Smooth muscle cell (in vitro differentiated cells): ENCODE results near the gene ERG. TPM values are rescaled to one million over a fixed set of nuclear protein-coding genes. Genes with fewer than 3 reads are reported as not detected.
A peak's percentile ranks its signal among the peaks of the same experiment; 100 is the strongest.

Experiments used
- DNase-seq: peaks from one replicate; lab custom pipeline; 2025; ENCODE audit not compliant: unreplicated experiment; lab: John Stamatoyannopoulos, UW
- H2AFZ ChIP-seq: fragments of 200-600 bp; sonication (generic); 2 replicates; pipeline ENCODE4 v1.6.0; 2016; ENCODE audit warnings: antibody characterized with exemption, low read depth, mild to moderate bottlenecking
- H3F3A ChIP-seq: fragments of 200-600 bp; sonication (generic); 2 replicates; pipeline ENCODE4 v1.6.0; 2017; ENCODE audit warnings: antibody characterized with exemption, low read depth
- H3K27ac ChIP-seq: fragments of 200-600 bp; sonication (generic); 2 replicates; pipeline ENCODE4 v1.5.1; 2016; ENCODE audit warnings: low read depth, mild to moderate bottlenecking
- H3K27me3 ChIP-seq: fragments of 200-600 bp; sonication (generic); 2 replicates; pipeline ENCODE4 v1.6.1; 2016; ENCODE audit warnings: low read depth, mild to moderate bottlenecking
- H3K36me3 ChIP-seq: fragments of 200-600 bp; sonication (generic); 2 replicates; pipeline ENCODE4 v1.5.1; 2016; ENCODE audit warnings: low read depth
- H3K4me1 ChIP-seq: fragments of 200-600 bp; sonication (generic); 2 replicates; pipeline ENCODE4 v1.5.1; 2016; ENCODE audit warnings: low read depth
- H3K4me2 ChIP-seq: fragments of 200-600 bp; sonication (generic); 2 replicates; pipeline ENCODE4 v1.6.0; 2016; ENCODE audit warnings: mild to moderate bottlenecking
- H3K4me3 ChIP-seq: fragments of 200-600 bp; sonication (generic); 2 replicates; pipeline ENCODE4 v1.5.1; 2016; ENCODE audit warnings: mild to moderate bottlenecking
- H3K79me2 ChIP-seq: fragments of 200-600 bp; sonication (generic); 2 replicates; pipeline ENCODE4 v1.6.0; 2016; ENCODE audit warnings: low read depth, mild to moderate bottlenecking
- H3K9ac ChIP-seq: fragments of 200-600 bp; sonication (generic); 2 replicates; pipeline ENCODE4 v1.6.0; 2016; ENCODE audit warnings: low read depth
- H3K9me3 ChIP-seq: fragments of 200-600 bp; sonication (generic); replicated peaks from 2 replicates; pipeline ENCODE4 v1.5.1; 2016; ENCODE audit warnings: low read depth
- H4K20me1 ChIP-seq: fragments of 200-600 bp; sonication (generic); 2 replicates; pipeline ENCODE4 v1.6.0; 2016; ENCODE audit warnings: low read depth
- WGBS: methylation state at CpG from one replicate; pipeline ENCODE4 v1.1.7; 2016; ENCODE audit warnings: low lambda C conversion rate; 5-methylcytosine and 5-hydroxymethylcytosine counted together
- polyA plus RNA-seq: library from polyadenylated mRNA; unstranded; fragments of >200 nt; fragmentation: Nextera tagmentation; extraction: Ambion mirVana; gene quantifications from 2 replicates; pipeline ENCODE4 v1.2.1, GENCODE V29; 2016
- total RNA-seq: library from RNA; depleted of rRNA; stranded (reverse); fragments of >200 nt; gene quantifications from 2 replicates; pipeline ENCODE4 v1.2.3, GENCODE V29; 2014
- TF ChIP-seq, protein P1 (sequence below): fragments of 200-600 bp; sonication (generic); IDR thresholded peaks from 2 replicates; pipeline ENCODE4 v1.5.1; 2017; ENCODE audit warnings: borderline replicate concordance, mild to moderate bottlenecking, antibody characterized with exemption; ENCODE audit not compliant: insufficient read depth, poor library complexity, severe bottlenecking

The ERG gene
- total and polyA plus RNA-seq, 2 experiments from 2014 or later = 11.0 to 14.4 TPM

DNA sequence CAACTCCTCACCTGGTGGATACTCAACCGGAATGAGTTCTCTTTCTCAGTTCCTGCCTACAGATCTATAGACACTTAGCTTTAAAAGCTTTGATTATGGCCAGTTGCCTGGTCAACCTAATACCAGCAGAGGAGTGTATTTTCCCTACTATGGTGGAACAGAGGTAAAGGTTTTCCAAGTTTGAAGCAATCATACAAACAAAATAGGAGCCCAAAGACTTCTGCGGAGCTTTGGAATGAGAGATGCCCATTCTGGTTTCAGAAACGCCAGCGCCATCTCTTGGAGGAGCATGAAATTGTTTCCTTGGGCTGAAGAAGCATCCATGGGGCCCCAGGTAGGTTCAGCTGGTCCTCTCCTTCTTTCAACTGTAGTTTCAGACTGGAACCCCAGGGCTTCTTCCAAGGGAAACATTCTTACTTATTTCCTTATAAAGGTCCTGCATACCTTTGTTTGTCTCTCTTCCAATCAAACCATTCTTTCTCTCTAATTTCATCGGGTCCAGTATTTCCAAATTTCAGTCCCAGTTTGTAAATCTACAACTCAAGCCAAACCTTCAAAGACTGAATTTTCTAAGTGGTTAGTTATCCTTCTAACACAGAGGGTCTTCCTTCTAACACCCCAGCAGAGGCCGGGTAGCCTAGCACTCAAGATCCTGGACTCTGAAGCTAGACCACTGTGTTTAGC lies 145.6 kb downstream of the ERG start:
- Histone ChIP-seq H3K4me1 (peaks cover 3% of the 10 kb centered on the region), H3F3A (no peaks in the 10 kb centered on the region), H3K9ac (peak overlapping the region; percentile 40), H3K9me3 (no peaks in the 10 kb centered on the region), H4K20me1 (no peaks in the 10 kb centered on the region), H2AFZ (no peak overlapping the region), H3K4me3 (no peak overlapping the region), H3K36me3 (no peaks in the 10 kb centered on the region), H3K4me2 (peak overlapping the region; percentile 60), H3K27ac (peak overlapping the region; percentile 93), H3K79me2 (no peaks in the 10 kb centered on the region), H3K27me3 (no peaks in the 10 kb centered on the region)
- WGBS = 51% methylated on average over 6 of the region's 6 CpGs
- TF ChIP-seq, protein P1, sequence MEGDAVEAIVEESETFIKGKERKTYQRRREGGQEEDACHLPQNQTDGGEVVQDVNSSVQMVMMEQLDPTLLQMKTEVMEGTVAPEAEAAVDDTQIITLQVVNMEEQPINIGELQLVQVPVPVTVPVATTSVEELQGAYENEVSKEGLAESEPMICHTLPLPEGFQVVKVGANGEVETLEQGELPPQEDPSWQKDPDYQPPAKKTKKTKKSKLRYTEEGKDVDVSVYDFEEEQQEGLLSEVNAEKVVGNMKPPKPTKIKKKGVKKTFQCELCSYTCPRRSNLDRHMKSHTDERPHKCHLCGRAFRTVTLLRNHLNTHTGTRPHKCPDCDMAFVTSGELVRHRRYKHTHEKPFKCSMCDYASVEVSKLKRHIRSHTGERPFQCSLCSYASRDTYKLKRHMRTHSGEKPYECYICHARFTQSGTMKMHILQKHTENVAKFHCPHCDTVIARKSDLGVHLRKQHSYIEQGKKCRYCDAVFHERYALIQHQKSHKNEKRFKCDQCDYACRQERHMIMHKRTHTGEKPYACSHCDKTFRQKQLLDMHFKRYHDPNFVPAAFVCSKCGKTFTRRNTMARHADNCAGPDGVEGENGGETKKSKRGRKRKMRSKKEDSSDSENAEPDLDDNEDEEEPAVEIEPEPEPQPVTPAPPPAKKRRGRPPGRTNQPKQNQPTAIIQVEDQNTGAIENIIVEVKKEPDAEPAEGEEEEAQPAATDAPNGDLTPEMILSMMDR = peak; percentile 87
- peak; percentile 6 for DNase-seq

DNA sequence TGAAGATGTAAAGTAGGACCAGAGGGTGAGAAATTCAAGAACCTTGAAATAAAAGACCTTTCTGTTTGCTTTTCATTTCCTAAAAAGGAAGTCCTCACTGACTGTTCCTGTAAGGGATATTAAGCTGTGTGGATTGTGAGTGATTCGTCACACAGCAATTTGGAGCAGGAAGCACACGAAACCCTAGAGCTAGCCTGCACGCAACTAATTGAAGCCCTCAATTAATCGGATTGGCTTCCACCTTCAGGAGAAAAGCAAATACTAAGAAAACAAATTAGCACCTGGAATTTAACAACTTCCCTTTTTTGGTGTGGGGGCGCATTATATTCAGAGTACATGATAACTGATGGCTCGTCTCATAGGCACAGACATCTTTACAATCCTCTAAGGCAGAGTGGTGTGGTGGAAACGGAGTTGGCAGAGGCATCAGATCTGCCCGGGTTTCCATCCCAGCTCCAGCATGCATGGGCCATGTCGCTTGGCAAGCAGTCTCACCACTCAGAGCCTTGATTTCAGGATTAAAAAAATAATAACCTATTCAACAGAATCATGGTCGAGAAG lies 146.2 kb downstream of the ERG start:
- Histone ChIP-seq H4K20me1 (no peaks in the 10 kb centered on the region), H3K9ac (peak overlapping the region; percentile 82), H3F3A (no peaks in the 10 kb centered on the region), H3K36me3 (no peaks in the 10 kb centered on the region), H3K9me3 (no peaks in the 10 kb centered on the region), H3K4me3 (no peak overlapping the region), H3K4me2 (peak overlapping the region; percentile 60), H3K79me2 (no peaks in the 10 kb centered on the region), H3K27ac (peak overlapping the region; percentile 93), H2AFZ (no peak overlapping the region), H3K27me3 (no peaks in the 10 kb centered on the region), H3K4me1 (peaks cover 3% of the 10 kb centered on the region)
- DNase-seq = no peak
- TF ChIP-seq, protein P1 = no peak
- 37% methylated on average over 10 of the region's 10 CpGs for WGBS

DNA sequence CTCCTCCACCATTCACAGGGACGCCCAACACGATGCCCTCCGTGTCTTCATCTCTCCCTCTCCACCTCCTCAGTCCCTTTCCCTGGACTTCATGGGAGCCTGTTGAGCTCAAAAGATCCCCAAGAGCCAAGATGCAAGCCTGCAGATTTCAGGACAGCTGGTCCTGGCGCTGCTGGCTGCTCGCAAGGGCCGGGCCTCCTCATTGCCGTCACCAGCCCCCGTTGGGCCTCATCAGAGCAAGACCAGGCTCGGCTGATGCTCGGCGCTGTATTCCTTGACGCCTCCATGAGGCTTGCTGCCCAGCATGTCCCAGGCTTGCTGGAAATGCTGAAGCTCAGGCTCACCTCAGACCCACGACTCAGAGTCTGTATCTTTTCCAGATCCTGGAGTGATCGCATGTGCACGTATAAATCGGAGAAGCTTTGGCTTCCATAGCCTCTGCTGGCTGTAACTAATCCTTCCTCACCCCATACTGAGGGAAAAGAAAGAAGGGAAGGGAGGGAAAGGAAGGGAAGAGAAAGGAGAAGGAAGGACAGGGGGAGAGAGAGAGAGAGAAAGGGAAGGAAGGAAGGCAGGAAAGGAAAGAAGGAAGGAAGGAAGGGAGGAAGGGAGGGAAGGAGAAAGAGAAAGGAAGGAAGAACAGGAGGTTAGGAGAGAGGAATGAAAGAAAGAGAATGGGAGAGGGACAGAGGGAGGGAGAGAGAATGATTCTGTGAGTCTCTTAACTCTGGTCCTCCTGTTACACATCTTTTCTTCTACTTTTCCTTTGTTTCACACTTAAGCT lies 146.9 kb downstream of the ERG start:
- H3K27ac ChIP-seq = peak overlapping the region; percentile 93
- peaks cover 3% of the 10 kb centered on the region for H3K4me1 ChIP-seq
- H3F3A ChIP-seq = no peaks in the 10 kb centered on the region
- H4K20me1 ChIP-seq = no peaks in the 10 kb centered on the region
- DNase-seq = no peak
- TF ChIP-seq, protein P1 = no peak
- peak overlapping the region; percentile 82 for H3K9ac ChIP-seq
- no peaks in the 10 kb centered on the region for H3K27me3 ChIP-seq
- no peaks in the 10 kb centered on the region for H3K36me3 ChIP-seq
- 66% methylated on average over 16 of the region's 16 CpGs for WGBS
- no peaks in the 10 kb centered on the region for H3K79me2 ChIP-seq
- no peak overlapping the region for H2AFZ ChIP-seq
- H3K9me3 ChIP-seq = no peaks in the 10 kb centered on the region
- H3K4me2 ChIP-seq = peak overlapping the region; percentile 60
- H3K4me3 ChIP-seq = no peak overlapping the region
